HepG2 (cell line): Measurements from ENCODE around the gene SYNC. TPM values are rescaled to one million over a fixed set of nuclear protein-coding genes. Genes with fewer than 3 reads are reported as not detected.

Experiments
- ATAC-seq: fragments of 200-7000 bp; cut with Tn5 transposase; 3 replicates; pipeline ENCODE4 v1.9.1; 2020; ENCODE audit warnings: mild to moderate bottlenecking, moderate library complexity
- BruUV-seq: library from RNA; stranded (reverse); fragments of 400-500 nt; replicated peaks from 2 replicates; lab custom pipeline; 2021; lab: Mats Ljungman, UMichigan
- CTCF ChIA-PET: fragments of 300-600 bp; formaldehyde crosslinking; extraction: SDS; loops from one replicate; lab custom pipeline; 2021; ENCODE audit warnings: low total read pairs, inconsistent platforms, low intra/inter-chr PET ratio; lab: Yijun Ruan, JAX
- POLR2A ChIA-PET: fragments of 350-600 bp; sonication (Branson Sonifier 250); formaldehyde crosslinking; loops from one replicate; lab custom pipeline; 2020; ENCODE audit warnings: antibody characterized with exemption, inconsistent platforms; lab: Yijun Ruan, JAX
- DNase-seq: peaks from one replicate; pipeline ENCODE4 v3.0.0-alpha.2; 2015; ENCODE audit warnings: low spot score
- FAIRE-seq: peaks from 3 replicates; lab custom pipeline; 2011; peaks lifted over from hg19 to GRCh38; lab: Jason Lieb, UNC
- H2AFZ ChIP-seq: one replicate; pipeline ENCODE4 v1.6.1; 2011; ENCODE audit warnings: low read length, inconsistent platforms
- H3K27ac ChIP-seq: fragments of 300-600 bp; 3 replicates; pipeline ENCODE4 v1.8.0; 2011; ENCODE audit warnings: mixed run types, mild to moderate bottlenecking, mixed read lengths, low read length, inconsistent platforms; ENCODE audit not compliant: insufficient read depth; ENCODE audit errors: extremely low read length
- H3K27me3 ChIP-seq, 2 experiments: fragments of 200-600 bp in 1 of 2; 2 replicates in 1 of 2; 3 replicates in 1 of 2; pipeline versions ENCODE4 v1.6.0 to v1.8.0; 2011; ENCODE audit warnings: low read length in 2 of 2, mild to moderate bottlenecking in 2 of 2, moderate library complexity in 2 of 2, inconsistent platforms in 1 of 2; ENCODE audit not compliant: insufficient read depth in 2 of 2, control insufficient read depth in 1 of 2
- H3K36me3 ChIP-seq, 2 experiments: fragments of 200-600 bp in 1 of 2; replicated peaks in 1 of 2; 2 replicates in 1 of 2; 3 replicates in 1 of 2; pipeline versions ENCODE4 v1.5.1 to v1.8.0; 2011; ENCODE audit warnings: low read length in 2 of 2, inconsistent platforms in 1 of 2; ENCODE audit not compliant: insufficient read depth in 2 of 2, control insufficient read depth in 1 of 2
- H3K4me1 ChIP-seq: 2 replicates; pipeline ENCODE4 v1.5.1; 2012; ENCODE audit warnings: low read length, inconsistent platforms; ENCODE audit not compliant: insufficient read depth
- H3K4me2 ChIP-seq: 2 replicates; pipeline ENCODE4 v1.6.0; 2011; ENCODE audit warnings: low read depth, low read length, inconsistent platforms
- H3K4me3 ChIP-seq, 3 experiments: fragments of 200-600 bp in 1 of 3; sonication (generic), shearing (Covaris generic) in 1 of 3; replicated peaks in 1 of 3; 2 replicates each; pipeline ENCODE4 v1.5.1; 2011 to 2016; ENCODE audit warnings: low read length in 3 of 3, inconsistent platforms in 2 of 3, low read depth in 2 of 3, mild to moderate bottlenecking in 2 of 3, control low read depth in 1 of 3, mixed read lengths in 1 of 3; ENCODE audit not compliant: insufficient read depth in 1 of 3
- H3K79me2 ChIP-seq: one replicate; pipeline ENCODE4 v1.6.1; 2011; ENCODE audit warnings: low read length, inconsistent platforms; ENCODE audit not compliant: insufficient read depth
- H3K9ac ChIP-seq: 2 replicates; pipeline ENCODE4 v1.6.0; 2011; ENCODE audit warnings: mild to moderate bottlenecking, low read depth, low read length, inconsistent platforms; ENCODE audit not compliant: insufficient read depth
- H3K9me3 ChIP-seq: 2 replicates; pipeline ENCODE4 v1.5.1; 2012; ENCODE audit warnings: mild to moderate bottlenecking, low read length
- H4K20me1 ChIP-seq: 2 replicates; pipeline ENCODE4 v1.6.0; 2011; ENCODE audit warnings: inconsistent platforms, mild to moderate bottlenecking, low read length, moderate library complexity; ENCODE audit not compliant: insufficient read depth
- ARID5B ChIP-seq: IDR thresholded peaks from 2 replicates; pipeline ENCODE4 v1.4.0; 2020; ENCODE audit warnings: mild to moderate bottlenecking, missing genetic modification reagents
- ARNTL ChIP-seq: sonication (generic); formaldehyde crosslinking; IDR thresholded peaks from 2 replicates; pipeline ENCODE4 v1.4.0; 2020; ENCODE audit warnings: mild to moderate bottlenecking, missing genetic modification reagents
- CBX2 ChIP-seq, 2 experiments: fragments of 200-600 bp in 1 of 2; sonication (generic); formaldehyde crosslinking in 1 of 2; IDR thresholded peaks; 2 replicates each; pipeline versions ENCODE4 v1.7.0 to v1.8.1; 2018 to 2022; ENCODE audit warnings: low read depth in 2 of 2, low read length in 1 of 2, mild to moderate bottlenecking in 1 of 2, missing genetic modification reagents in 1 of 2
- MTERF4 ChIP-seq: sonication (generic); formaldehyde crosslinking; IDR thresholded peaks from 2 replicates; pipeline ENCODE4 v1.8.0; 2023; ENCODE audit warnings: mild to moderate bottlenecking, missing genetic modification reagents
- MYNN ChIP-seq: sonication (generic); formaldehyde crosslinking; IDR thresholded peaks from 2 replicates; pipeline ENCODE4 v1.4.0; 2020; ENCODE audit warnings: mild to moderate bottlenecking, low read depth, missing genetic modification reagents
- ZNF282 ChIP-seq: fragments of 450-650 bp; IDR thresholded peaks from 2 replicates; pipeline ENCODE4 v1.6.1; 2018; ENCODE audit not compliant: partially characterized antibody
- ZNF484 ChIP-seq: sonication (generic); formaldehyde crosslinking; IDR thresholded peaks from 2 replicates; pipeline ENCODE4 v1.5.1; 2020; ENCODE audit warnings: mild to moderate bottlenecking, low read depth, missing genetic modification reagents, borderline replicate concordance
- ZNF563 ChIP-seq: sonication (generic); formaldehyde crosslinking; IDR thresholded peaks from 2 replicates; pipeline ENCODE4 v1.8.0; 2022; ENCODE audit warnings: mild to moderate bottlenecking, moderate library complexity, missing genetic modification reagents
- ZNF567 ChIP-seq: sonication (generic); formaldehyde crosslinking; IDR thresholded peaks from 2 replicates; pipeline ENCODE4 v1.8.1; 2023; ENCODE audit warnings: mild to moderate bottlenecking, missing genetic modification reagents, borderline replicate concordance
- WGBS: methylation state at CpG from one replicate; pipeline ENCODE4 v1.1.6; 2017; ENCODE audit warnings: low lambda C conversion rate; 5-methylcytosine and 5-hydroxymethylcytosine counted together
- in situ Hi-C: cut with HindIII; loops from 2 replicates; pipeline ENCODE4 v1.10.0; 2017; ENCODE audit warnings: low pct_unique_long_range_greater_than_20kb; ENCODE audit not compliant: extremely low pct_ligation_motif_present
- intact Hi-C: fragments of 100-400 bp; cut with micrococcal nuclease; formaldehyde crosslinking; loops from one replicate; pipeline ENCODE4 v1.10.0; 2022; ENCODE audit not compliant: unreplicated experiment
- polyA plus RNA-seq, 8 experiments: library from polyadenylated mRNA; depleted of rRNA in 3 of 8; stranded (reverse) in 7 of 8; unstranded in 1 of 8; fragments of >200 nt; fragmentation: Illumina TruSeq in 4 of 8; extraction: Trizol in 4 of 8; gene quantifications; 2 replicates each; pipeline versions ENCODE4 v1.2.1 to v1.2.3, GENCODE V29; 2011 to 2016; ENCODE audit warnings: low read depth in 4 of 8, missing spikeins in 1 of 8, mixed read lengths in 1 of 8; ENCODE audit not compliant: insufficient read depth in 1 of 8
- total RNA-seq, 5 experiments: library from RNA; depleted of rRNA; stranded (reverse); fragments of >200 nt; fragmentation: Illumina TruSeq; extraction: Trizol; gene quantifications; 2 replicates each; pipeline ENCODE4 v1.2.3, GENCODE V29; 2016; ENCODE audit warnings: low read depth in 1 of 5
- TF ChIP-seq, protein P1 (sequence below): fragments of 450-650 bp; IDR thresholded peaks from 2 replicates; pipeline ENCODE4 v1.6.1; 2017; ENCODE audit warnings: mild to moderate bottlenecking
- TF ChIP-seq, protein P2 (sequence below): sonication (generic); formaldehyde crosslinking; IDR thresholded peaks from 2 replicates; pipeline ENCODE4 v1.9.0; 2022; ENCODE audit warnings: missing genetic modification reagents, mild to moderate bottlenecking, borderline replicate concordance
- TF ChIP-seq, protein P3 (sequence below): sonication (generic); formaldehyde crosslinking; IDR thresholded peaks from 2 replicates; pipeline ENCODE4 v1.8.1; 2023; ENCODE audit warnings: missing genetic modification reagents, mild to moderate bottlenecking, borderline replicate concordance

SYNC gene
- total and polyA plus RNA-seq, 2 of the 13 experiments (the other 11 are each of a cell fraction or from before 2014, with no cell fraction given): 2.4 to 5.4 TPM

GRCh38 chr1:32639489-32640075, 63.0 kb downstream of the SYNC start:
- intact Hi-C loops: no loop called here
- H3K36me3 ChIP-seq: peaks cover 2 to 5% of the 10 kb centered on the region in 2 experiments; a peak in 2 of 5 replicates
- FAIRE-seq: no peak
- no TSS peak for BruUV-seq
- H3K9me3 ChIP-seq: no peaks in the 10 kb centered on the region
- TF ChIP-seq ZNF563 (CRISPR knock-in tag) (no peak), ZNF484 (CRISPR knock-in tag) (no peak), CBX2 (IDR thresholded peaks at IDR 0.05; ENCODE audit: low read depth, low read length) (no peak), CBX2 (CRISPR knock-in tag; IDR thresholded peaks at IDR 0.05; ENCODE audit: low read depth) (no peak), MTERF4 (CRISPR knock-in tag) (no peak), ZNF567 (no peak), ARID5B (CRISPR knock-in tag) (no peak), ZNF282 (no peak), MYNN (CRISPR knock-in tag) (no peak), ARNTL (CRISPR knock-in tag) (no peak)
- TF ChIP-seq, protein P1, sequence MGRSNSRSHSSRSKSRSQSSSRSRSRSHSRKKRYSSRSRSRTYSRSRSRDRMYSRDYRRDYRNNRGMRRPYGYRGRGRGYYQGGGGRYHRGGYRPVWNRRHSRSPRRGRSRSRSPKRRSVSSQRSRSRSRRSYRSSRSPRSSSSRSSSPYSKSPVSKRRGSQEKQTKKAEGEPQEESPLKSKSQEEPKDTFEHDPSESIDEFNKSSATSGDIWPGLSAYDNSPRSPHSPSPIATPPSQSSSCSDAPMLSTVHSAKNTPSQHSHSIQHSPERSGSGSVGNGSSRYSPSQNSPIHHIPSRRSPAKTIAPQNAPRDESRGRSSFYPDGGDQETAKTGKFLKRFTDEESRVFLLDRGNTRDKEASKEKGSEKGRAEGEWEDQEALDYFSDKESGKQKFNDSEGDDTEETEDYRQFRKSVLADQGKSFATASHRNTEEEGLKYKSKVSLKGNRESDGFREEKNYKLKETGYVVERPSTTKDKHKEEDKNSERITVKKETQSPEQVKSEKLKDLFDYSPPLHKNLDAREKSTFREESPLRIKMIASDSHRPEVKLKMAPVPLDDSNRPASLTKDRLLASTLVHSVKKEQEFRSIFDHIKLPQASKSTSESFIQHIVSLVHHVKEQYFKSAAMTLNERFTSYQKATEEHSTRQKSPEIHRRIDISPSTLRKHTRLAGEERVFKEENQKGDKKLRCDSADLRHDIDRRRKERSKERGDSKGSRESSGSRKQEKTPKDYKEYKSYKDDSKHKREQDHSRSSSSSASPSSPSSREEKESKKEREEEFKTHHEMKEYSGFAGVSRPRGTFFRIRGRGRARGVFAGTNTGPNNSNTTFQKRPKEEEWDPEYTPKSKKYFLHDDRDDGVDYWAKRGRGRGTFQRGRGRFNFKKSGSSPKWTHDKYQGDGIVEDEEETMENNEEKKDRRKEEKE: no peak
- TF ChIP-seq, protein P2, sequence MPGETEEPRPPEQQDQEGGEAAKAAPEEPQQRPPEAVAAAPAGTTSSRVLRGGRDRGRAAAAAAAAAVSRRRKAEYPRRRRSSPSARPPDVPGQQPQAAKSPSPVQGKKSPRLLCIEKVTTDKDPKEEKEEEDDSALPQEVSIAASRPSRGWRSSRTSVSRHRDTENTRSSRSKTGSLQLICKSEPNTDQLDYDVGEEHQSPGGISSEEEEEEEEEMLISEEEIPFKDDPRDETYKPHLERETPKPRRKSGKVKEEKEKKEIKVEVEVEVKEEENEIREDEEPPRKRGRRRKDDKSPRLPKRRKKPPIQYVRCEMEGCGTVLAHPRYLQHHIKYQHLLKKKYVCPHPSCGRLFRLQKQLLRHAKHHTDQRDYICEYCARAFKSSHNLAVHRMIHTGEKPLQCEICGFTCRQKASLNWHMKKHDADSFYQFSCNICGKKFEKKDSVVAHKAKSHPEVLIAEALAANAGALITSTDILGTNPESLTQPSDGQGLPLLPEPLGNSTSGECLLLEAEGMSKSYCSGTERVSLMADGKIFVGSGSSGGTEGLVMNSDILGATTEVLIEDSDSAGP (CRISPR knock-in tag): no peak
- TF ChIP-seq, protein P3, sequence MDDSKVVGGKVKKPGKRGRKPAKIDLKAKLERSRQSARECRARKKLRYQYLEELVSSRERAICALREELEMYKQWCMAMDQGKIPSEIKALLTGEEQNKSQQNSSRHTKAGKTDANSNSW (CRISPR knock-in tag): no peak
- TF ChIP-seq, all 625 proteins: peak for 0
- Histone ChIP-seq H3K4me1 (peaks cover 6% of the 10 kb centered on the region), H2AFZ (no peak overlapping the region), H3K79me2 (peaks cover 39% of the 10 kb centered on the region), H3K4me2 (no peak overlapping the region), H3K9ac (no peak overlapping the region), H3K27ac (no peak overlapping the region), H4K20me1 (no peaks in the 10 kb centered on the region), H3K4me3 (no peak overlapping the region), H3K27me3 (no peaks in the 10 kb centered on the region; a peak in 1 of 5 replicates)
- ChIA-PET CTCF (no interaction called here), POLR2A (interaction anchor here (3.0 kb wide), 1 partner anchor 11 kb away, joined by 12 read pairs; the partner anchor contains the start of genes RBBP4 and ZBTB8OS)
- ATAC-seq (no peak), DNase-seq (no peak)
- WGBS: 94% methylated on average over 1 of the region's 1 CpG
- in situ Hi-C loops: no loop called here
